Tibial nerve (tissue), 4 donors: Measurements from ENCODE around the gene SH3D21.

ENCODE experiments used
- CTCF ChIP-seq, 5 experiments: fragments of 200-600 bp in 3 of 5; fragments of 450-650 bp in 2 of 5; sonication (generic) in 3 of 5; IDR thresholded peaks; one replicate each; pipeline ENCODE4 v1.5.1; 2016 to 2019; ENCODE audit warnings: antibody characterized with exemption in 5 of 5, mild to moderate bottlenecking in 3 of 5, moderate library complexity in 2 of 5
- EP300 ChIP-seq, 2 donors: sonication (generic); formaldehyde crosslinking; IDR thresholded peaks; one replicate each; pipeline ENCODE4 v1.6.1; 2017; ENCODE audit warnings: antibody characterized with exemption in 2 of 2, mild to moderate bottlenecking in 1 of 2
- POLR2A ChIP-seq, 2 donors: fragments of 450-650 bp; IDR thresholded peaks; one replicate each; pipeline ENCODE4 v1.6.1; 2017; ENCODE audit warnings: antibody characterized with exemption in 2 of 2, mild to moderate bottlenecking in 2 of 2, moderate library complexity in 2 of 2

GRCh38 chr1:36258960-36259344, 47.2 kb upstream of the SH3D21 start:
- TF ChIP-seq CTCF (IDR thresholded peaks at IDR 0.05), result no peak
- TF ChIP-seq POLR2A (IDR thresholded peaks at IDR 0.05), result no peak
- TF ChIP-seq EP300 (IDR thresholded peaks at IDR 0.05), result no peak
